GM08714 (cell line): ENCODE results near the gene SMARCA4.
"Not testable (repeated sequence)": the region's sequence is repeated elsewhere in the genome, so short reads cannot be mapped to it uniquely, and the experiment has no call there.

Experiments
- H3K4me3 ChIP-seq: fragments of 200-500 bp; sonication (Bioruptor generic); 2 replicates; pipeline ENCODE4 v1.5.1; 2014; ENCODE audit warnings: mild to moderate bottlenecking, low read length, inconsistent platforms
- ZNF274 ChIP-seq: IDR thresholded peaks from 2 replicates; pipeline ENCODE4 v1.6.1; 2012; ENCODE audit warnings: mild to moderate bottlenecking, low read depth, low read length

Gene SMARCA4

GRCh38 chr19:11061952-11062351 lies 101.1 kb downstream of the SMARCA4 start:
- TF ChIP-seq ZNF274, result no peak
- no peak overlapping the region for H3K4me3 ChIP-seq

- no peak overlapping the region for H3K4me3 ChIP-seq
- TF ChIP-seq ZNF274, result no peak
Observed at GRCh38 chr19:11063434-11063833, 102.6 kb downstream of the SMARCA4 start.

GRCh38 chr19:11064831-11065303 lies 104.0 kb downstream of the SMARCA4 start:
- no peak for TF ChIP-seq ZNF274

GRCh38 chr19:11066326-11066725 lies 105.5 kb downstream of the SMARCA4 start:
- TF ChIP-seq ZNF274, result no peak
- no peak overlapping the region for H3K4me3 ChIP-seq

More at GRCh38 chr19:11064831-11065303, 104.0 kb downstream of the SMARCA4 start:
- H3K4me3 ChIP-seq, result no peak overlapping the region

GRCh38 chr19:11067356-11068113 lies 106.7 kb downstream of the SMARCA4 start:
- no peak for TF ChIP-seq ZNF274
- H3K4me3 ChIP-seq, result no peak overlapping the region

- TF ChIP-seq ZNF274, result no peak
- H3K4me3 ChIP-seq, result no peak overlapping the region
Observed at GRCh38 chr19:11069561-11069960, 108.7 kb downstream of the SMARCA4 start.

GRCh38 chr19:11070123-11070522 lies 109.3 kb downstream of the SMARCA4 start:
- H3K4me3 ChIP-seq, result no peak overlapping the region
- no peak for TF ChIP-seq ZNF274

GRCh38 chr19:11073568-11073967 lies 112.7 kb downstream of the SMARCA4 start:
- TF ChIP-seq ZNF274, result no peak
- no peak overlapping the region for H3K4me3 ChIP-seq

GRCh38 chr19:11076792-11077191 lies 116.0 kb downstream of the SMARCA4 start:
- not testable (repeated sequence) for H3K4me3 ChIP-seq

GRCh38 chr19:11078893-11079292 lies 118.1 kb downstream of the SMARCA4 start:
- TF ChIP-seq ZNF274, result no peak
- no peak overlapping the region for H3K4me3 ChIP-seq

- H3K4me3 ChIP-seq, result no peak overlapping the region
- no peak for TF ChIP-seq ZNF274
Observed at GRCh38 chr19:11079999-11080398, 119.2 kb downstream of the SMARCA4 start.

- H3K4me3 ChIP-seq, result no peak overlapping the region
- TF ChIP-seq ZNF274, result no peak
Observed at GRCh38 chr19:11087870-11088505, 127.2 kb downstream of the SMARCA4 start.

GRCh38 chr19:11088506-11089253 lies 127.8 kb downstream of the SMARCA4 start:
- H3K4me3 ChIP-seq, result peak overlapping the region; percentile 83; the same call in 1 of the 2 replicates
- no peak for TF ChIP-seq ZNF274

GRCh38 chr19:11089254-11090013 lies 128.6 kb downstream of the SMARCA4 start, which contains the start of gene LDLR:
LDLR (plus strand) TSS chr19:11089463; CDS start chr19:11089549, 86 bp downstream.
- H3K4me3 ChIP-seq, result peak within 1 kb of the TSS; percentile 83
- no peak for TF ChIP-seq ZNF274

- H3K4me3 ChIP-seq, result peak overlapping the region; percentile 83
Observed at GRCh38 chr19:11090014-11090263, 129.1 kb downstream of the SMARCA4 start.
